Measurements from ENCODE around the gene CRYBA2. TPM values are rescaled to one million over a fixed set of nuclear protein-coding genes. Genes with fewer than 3 reads are reported as not detected.

Gene CRYBA2
- total and polyA plus RNA-seq, 2 experiments from 2014 or later: not detected

- Histone ChIP-seq H3F3A (ENCODE audit: insufficient read depth) (no peaks in the 10 kb centered on the region), H3K9ac (no peak overlapping the region), H3K4me2 (ENCODE audit: unreplicated experiment) (no peak overlapping the region), H3K36me3 (ENCODE audit: low read depth) (no peaks in the 10 kb centered on the region), H3K9me3 (ENCODE audit: low read depth) (no peaks in the 10 kb centered on the region), H4K20me1 (ENCODE audit: insufficient read depth) (no peaks in the 10 kb centered on the region), H3K79me2 (ENCODE audit: insufficient read depth) (no peaks in the 10 kb centered on the region), H3K9me2 (ENCODE audit: insufficient read depth) (no peaks in the 10 kb centered on the region), H3K27me3 (replicated peaks; ENCODE audit: insufficient read depth) (peaks cover 58% of the 10 kb centered on the region), H2AFZ (no peak overlapping the region), H3K4me3 (no peak overlapping the region), H3K27ac (no peak overlapping the region), H3K4me1 (ENCODE audit: insufficient read depth) (no peaks in the 10 kb centered on the region)
- 6% methylated on average over 1 of the region's 1 CpG; no CpG with 5 or more reads in 1 of the 2 experiments for WGBS, 2 experiments (ENCODE audit: low coverage in 1 of 2, low lambda C conversion rate in 2 of 2, missing lambda C conversion rate in 2 of 2)
- in situ Hi-C loops (cut with MboI): no loop called here
- TF ChIP-seq EZH2phosphoT487 (IDR thresholded peaks at IDR 0.05; ENCODE audit: insufficient read depth, low read depth): no peak
- DNase-seq: no peak
These were observed 46.6 kb downstream of the CRYBA2 start for GRCh38 chr2:218946621-218947020.

- Histone ChIP-seq H3K27ac (no peak overlapping the region), H3K36me3 (ENCODE audit: low read depth) (no peaks in the 10 kb centered on the region), H3K27me3 (replicated peaks; ENCODE audit: insufficient read depth) (peaks cover 61% of the 10 kb centered on the region), H4K20me1 (ENCODE audit: insufficient read depth) (no peaks in the 10 kb centered on the region), H3K4me3 (no peak overlapping the region), H3K79me2 (ENCODE audit: insufficient read depth) (no peaks in the 10 kb centered on the region), H3F3A (ENCODE audit: insufficient read depth) (no peaks in the 10 kb centered on the region), H3K9me2 (ENCODE audit: insufficient read depth) (no peaks in the 10 kb centered on the region), H3K9ac (no peak overlapping the region), H3K9me3 (ENCODE audit: low read depth) (no peaks in the 10 kb centered on the region), H2AFZ (no peak overlapping the region), H3K4me1 (ENCODE audit: insufficient read depth) (no peaks in the 10 kb centered on the region), H3K4me2 (ENCODE audit: unreplicated experiment) (no peak overlapping the region)
- WGBS, 2 experiments (ENCODE audit: low coverage in 1 of 2, low lambda C conversion rate in 2 of 2, missing lambda C conversion rate in 2 of 2): 46 to 55% methylated on average over 1 of the region's 1 CpG
- no peak for DNase-seq
- no peak for TF ChIP-seq EZH2phosphoT487 (IDR thresholded peaks at IDR 0.05; ENCODE audit: insufficient read depth, low read depth)
- no peak for TF ChIP-seq EZH2 (IDR thresholded peaks at IDR 0.05; ENCODE audit: insufficient read depth, poor library complexity, severe bottlenecking)
- in situ Hi-C loops (cut with MboI): no loop called here
These were observed 48.3 kb downstream of the CRYBA2 start for GRCh38 chr2:218944759-218945404.

MicroRNAs encoded within 50 kb of the gene (microRNA counts, 767-probe panel; counts per million panel counts)
- 447 counts per million, percentile 86 among the panel's probes with 10 or more counts for microRNA hsa-miR-375

Small RNA genes within 50 kb of the gene (microRNA-seq; reads per million reads assigned to microRNA genes)
- gene MIR375 (ENCODE audit: borderline number of aligned reads): 14.3 reads per million, percentile 22 among the genes with 10 or more reads in this experiment

Small RNA genes within 50 kb of the gene (small RNA-seq; reads per million reads assigned to genes)
- gene MIR375 (ENCODE audit: low read depth, low replicate concordance): not detected

Other genes starting within 250 kb of the CRYBA2 start
- 3.9 and 4.1 TPM in 2 replicates for gene CYP27A1, start 211.3 kb downstream of the CRYBA2 start, total RNA-seq (2014; rRNA removed; shearing (Covaris generic))
- gene CYP27A1, start 211.3 kb downstream of the CRYBA2 start, polyA plus RNA-seq (2016; fragmentation: Nextera tagmentation; extraction: Ambion mirVana): 2.9 and 3.7 TPM in 2 replicates
- gene PRKAG3, start 161.6 kb downstream of the CRYBA2 start, total RNA-seq (2014; rRNA removed; shearing (Covaris generic)): not detected in 2 replicates
- not detected in 2 replicates for gene PRKAG3, start 161.6 kb downstream of the CRYBA2 start, polyA plus RNA-seq (2016; fragmentation: Nextera tagmentation; extraction: Ambion mirVana)
- gene WNT6, start 133.6 kb downstream of the CRYBA2 start, total RNA-seq (2014; rRNA removed; shearing (Covaris generic)): not detected in 2 replicates
- gene WNT6, start 133.6 kb downstream of the CRYBA2 start, polyA plus RNA-seq (2016; fragmentation: Nextera tagmentation; extraction: Ambion mirVana): not detected in 2 replicates
- not detected in 2 replicates for gene WNT10A, start 112.6 kb downstream of the CRYBA2 start, total RNA-seq (2014; rRNA removed; shearing (Covaris generic))
- gene WNT10A, start 112.6 kb downstream of the CRYBA2 start, polyA plus RNA-seq (2016; fragmentation: Nextera tagmentation; extraction: Ambion mirVana): not detected in 2 replicates
- not detected in 2 replicates for gene CDK5R2, start 33.8 kb downstream of the CRYBA2 start, total RNA-seq (2014; rRNA removed; shearing (Covaris generic))
- gene CDK5R2, start 33.8 kb downstream of the CRYBA2 start, polyA plus RNA-seq (2016; fragmentation: Nextera tagmentation; extraction: Ambion mirVana): not detected in 2 replicates
- not detected in 2 replicates for gene FEV, start 8.2 kb downstream of the CRYBA2 start, total RNA-seq (2014; rRNA removed; shearing (Covaris generic))
- not detected in 2 replicates for gene FEV, start 8.2 kb downstream of the CRYBA2 start, polyA plus RNA-seq (2016; fragmentation: Nextera tagmentation; extraction: Ambion mirVana)
- not detected in 2 replicates for gene CFAP65, start 48.1 kb upstream of the CRYBA2 start, total RNA-seq (2014; rRNA removed; shearing (Covaris generic))
- gene CFAP65, start 48.1 kb upstream of the CRYBA2 start, polyA plus RNA-seq (2016; fragmentation: Nextera tagmentation; extraction: Ambion mirVana): 0.08 TPM in 1 of 2 replicates, not detected in the other
- gene IHH, start 67.5 kb upstream of the CRYBA2 start, total RNA-seq (2014; rRNA removed; shearing (Covaris generic)): not detected in 2 replicates
- not detected in 2 replicates for gene IHH, start 67.5 kb upstream of the CRYBA2 start, polyA plus RNA-seq (2016; fragmentation: Nextera tagmentation; extraction: Ambion mirVana)
- 8.3 and 16.1 TPM in 2 replicates for gene NHEJ1, start 167.4 kb upstream of the CRYBA2 start, total RNA-seq (2014; rRNA removed; shearing (Covaris generic))
- gene NHEJ1, start 167.4 kb upstream of the CRYBA2 start, polyA plus RNA-seq (2016; fragmentation: Nextera tagmentation; extraction: Ambion mirVana): 8.3 and 10.5 TPM in 2 replicates
- 0.13 and 1.2 TPM in 2 replicates for gene SLC23A3, start 176.6 kb upstream of the CRYBA2 start, total RNA-seq (2014; rRNA removed; shearing (Covaris generic))
- gene SLC23A3, start 176.6 kb upstream of the CRYBA2 start, polyA plus RNA-seq (2016; fragmentation: Nextera tagmentation; extraction: Ambion mirVana): 0.24 and 0.58 TPM in 2 replicates
- 34.5 and 35.2 TPM in 2 replicates for gene CNPPD1, start 183.5 kb upstream of the CRYBA2 start, total RNA-seq (2014; rRNA removed; shearing (Covaris generic))
- 43.8 and 43.9 TPM in 2 replicates for gene CNPPD1, start 183.5 kb upstream of the CRYBA2 start, polyA plus RNA-seq (2016; fragmentation: Nextera tagmentation; extraction: Ambion mirVana)
- 98.9 and 120 TPM in 2 replicates for gene RETREG2, start 184.9 kb upstream of the CRYBA2 start, total RNA-seq (2014; rRNA removed; shearing (Covaris generic))
- gene RETREG2, start 184.9 kb upstream of the CRYBA2 start, polyA plus RNA-seq (2016; fragmentation: Nextera tagmentation; extraction: Ambion mirVana): 20.7 and 21.5 TPM in 2 replicates
- 39.3 and 42.4 TPM in 2 replicates for gene ZFAND2B, start 213.4 kb upstream of the CRYBA2 start, total RNA-seq (2014; rRNA removed; shearing (Covaris generic))
- 36.0 and 38.9 TPM in 2 replicates for gene ZFAND2B, start 213.4 kb upstream of the CRYBA2 start, polyA plus RNA-seq (2016; fragmentation: Nextera tagmentation; extraction: Ambion mirVana)
- 25.3 and 35.7 TPM in 2 replicates for gene ABCB6, start 225.5 kb upstream of the CRYBA2 start, total RNA-seq (2014; rRNA removed; shearing (Covaris generic))
- 21.8 TPM in 2 replicates for gene ABCB6, start 225.5 kb upstream of the CRYBA2 start, polyA plus RNA-seq (2016; fragmentation: Nextera tagmentation; extraction: Ambion mirVana)
- gene ATG9A, start 236.2 kb upstream of the CRYBA2 start, total RNA-seq (2014; rRNA removed; shearing (Covaris generic)): 84.4 and 97.3 TPM in 2 replicates
- gene ATG9A, start 236.2 kb upstream of the CRYBA2 start, polyA plus RNA-seq (2016; fragmentation: Nextera tagmentation; extraction: Ambion mirVana): 68.5 and 72.6 TPM in 2 replicates
- 27.8 and 32.6 TPM in 2 replicates for gene ANKZF1, start 236.4 kb upstream of the CRYBA2 start, total RNA-seq (2014; rRNA removed; shearing (Covaris generic))
- 26.8 and 31.5 TPM in 2 replicates for gene ANKZF1, start 236.4 kb upstream of the CRYBA2 start, polyA plus RNA-seq (2016; fragmentation: Nextera tagmentation; extraction: Ambion mirVana)